K562 (cell line): ENCODE results near the gene COL9A3. TPM values are rescaled to one million over a fixed set of nuclear protein-coding genes. Genes with fewer than 3 reads are reported as not detected.

Source experiments
- ATAC-seq: fragments of 200-7000 bp; cut with Tn5 transposase; 3 replicates; pipeline ENCODE4 v1.9.1; 2020; ENCODE audit warnings: moderate library complexity
- BruUV-seq: library from RNA; stranded (reverse); fragments of 400-500 nt; replicated peaks from 2 replicates; lab custom pipeline; 2021; lab: Mats Ljungman, UMichigan
- CTCF ChIA-PET: fragments of 300-600 bp; formaldehyde crosslinking; extraction: SDS; loops from one replicate; lab custom pipeline; 2021; ENCODE audit warnings: low intra/inter-chr PET ratio; lab: Yijun Ruan, JAX
- POLR2A ChIA-PET: fragments of 300-600, 350-650 bp; sonication (Branson Sonifier 250); formaldehyde crosslinking; extraction: SDS; loops from one replicate; lab custom pipeline; 2021; ENCODE audit warnings: antibody characterized with exemption, inconsistent platforms; lab: Yijun Ruan, JAX
- DNase-seq, 4 experiments: peaks; one replicate each; pipeline versions ENCODE4 v3.0.0 to v3.0.0-alpha.2; 2011 to 2018; ENCODE audit warnings: low spot score in 3 of 4, mixed read lengths in 3 of 4; ENCODE audit errors: extremely low read depth in 1 of 4
- FAIRE-seq: peaks from 2 replicates; lab custom pipeline; 2011; peaks lifted over from hg19 to GRCh38; lab: Jason Lieb, UNC
- H2AFZ ChIP-seq: 2 replicates; pipeline ENCODE4 v1.6.0; 2011; ENCODE audit warnings: low read depth, low read length, control low read depth, inconsistent platforms
- H3K27ac ChIP-seq: fragments of 200-600 bp; 3 replicates; pipeline ENCODE4 v1.8.0; 2011; ENCODE audit warnings: low read depth, mild to moderate bottlenecking, control low read depth, inconsistent platforms, low read length, moderate library complexity, mixed read lengths; ENCODE audit errors: extremely low read depth
- H3K27me3 ChIP-seq, 2 experiments: fragments of 300-600 bp in 1 of 2; 2 replicates in 1 of 2; 3 replicates in 1 of 2; pipeline versions ENCODE4 v1.6.0 to v1.8.0; 2011; ENCODE audit warnings: inconsistent platforms in 2 of 2, low read length in 2 of 2, mild to moderate bottlenecking in 1 of 2, mixed read lengths in 1 of 2, moderate library complexity in 1 of 2; ENCODE audit not compliant: control insufficient read depth in 2 of 2, insufficient read depth in 2 of 2
- H3K36me3 ChIP-seq: fragments of 300-600 bp; 3 replicates; pipeline ENCODE4 v1.8.0; 2011; ENCODE audit warnings: mild to moderate bottlenecking, low read length, inconsistent platforms; ENCODE audit not compliant: control insufficient read depth, insufficient read depth
- H3K4me1 ChIP-seq, 2 experiments: fragments of 200-600 bp in 1 of 2; replicated peaks in 1 of 2; 2 replicates in 1 of 2; 3 replicates in 1 of 2; pipeline versions ENCODE4 v1.5.1 to v1.8.0; 2011; ENCODE audit warnings: inconsistent platforms in 2 of 2, low read length in 2 of 2, mild to moderate bottlenecking in 1 of 2, mixed read lengths in 1 of 2, moderate library complexity in 1 of 2; ENCODE audit not compliant: control insufficient read depth in 2 of 2, insufficient read depth in 2 of 2
- H3K4me2 ChIP-seq: 2 replicates; pipeline ENCODE4 v1.6.1; 2011; ENCODE audit warnings: low read length, control low read depth, inconsistent platforms, mixed read lengths; ENCODE audit not compliant: insufficient read depth
- H3K4me3 ChIP-seq: fragments of 200-600 bp; sonication (generic), shearing (Covaris generic); 2 replicates; pipeline ENCODE4 v1.5.1; 2016; ENCODE audit warnings: control low read depth, inconsistent platforms
- H3K79me2 ChIP-seq: fragments of 200-600 bp; 3 replicates; pipeline ENCODE4 v1.8.0; 2011; ENCODE audit warnings: low read length, inconsistent platforms; ENCODE audit not compliant: control insufficient read depth, insufficient read depth
- H3K9ac ChIP-seq, 2 experiments: 2 replicates each; pipeline versions ENCODE4 v1.6.0 to v1.6.1; 2011; ENCODE audit warnings: low read depth in 2 of 2, low read length in 2 of 2, control low read depth in 1 of 2, inconsistent platforms in 1 of 2, mild to moderate bottlenecking in 1 of 2, mixed read lengths in 1 of 2; ENCODE audit not compliant: insufficient read depth in 1 of 2
- H3K9me1 ChIP-seq: one replicate; pipeline ENCODE4 v1.6.0; 2011; ENCODE audit warnings: inconsistent platforms, mild to moderate bottlenecking, low read length, moderate library complexity; ENCODE audit not compliant: control insufficient read depth, insufficient read depth
- H3K9me3 ChIP-seq: replicated peaks from 2 replicates; pipeline ENCODE4 v1.5.1; 2011; ENCODE audit warnings: low read depth, low read length, inconsistent platforms; ENCODE audit not compliant: control insufficient read depth, insufficient read depth
- H4K20me1 ChIP-seq: replicated peaks from 2 replicates; pipeline ENCODE4 v1.6.1; 2011; ENCODE audit warnings: low read length, inconsistent platforms, mixed read lengths; ENCODE audit not compliant: control insufficient read depth, insufficient read depth
- BRCA1 ChIP-seq, 2 experiments: fragments of 450-650 bp in 1 of 2; sonication (generic) in 1 of 2; formaldehyde crosslinking in 1 of 2; IDR thresholded peaks; 2 replicates each; pipeline versions ENCODE4 v1.5.0 to v1.6.1; 2017 to 2020; ENCODE audit warnings: mild to moderate bottlenecking in 1 of 2, missing genetic modification reagents in 1 of 2
- ILF3 ChIP-seq: fragments of 450-650 bp; IDR thresholded peaks from 2 replicates; pipeline ENCODE4 v1.6.1; 2018; ENCODE audit warnings: antibody characterized with exemption, mild to moderate bottlenecking, moderate library complexity, borderline replicate concordance
- ZNF133 ChIP-seq: fragments of 250-450 bp; sonication (Bioruptor Pico); IDR thresholded peaks from 2 replicates; pipeline ENCODE4 v1.4.0; 2020; ENCODE audit warnings: mild to moderate bottlenecking
- ZNF766 ChIP-seq: fragments of 200-800 bp; sonication (Bioruptor generic); conservative IDR thresholded peaks from 2 replicates; pipeline ENCODE4 v1.6.1; 2016; ENCODE audit warnings: missing genetic modification characterization, missing compliant biosample characterization
- WGBS: fragments of 100-300 bp; shearing (Covaris generic); methylation state at CpG from one replicate; pipeline ENCODE4 v1.1.6; 2016; ENCODE audit warnings: low coverage, mixed read lengths; ENCODE audit not compliant: insufficient coverage; ENCODE audit errors: missing lambda C conversion rate; 5-methylcytosine and 5-hydroxymethylcytosine counted together
- in situ Hi-C: fragments of 300-500 bp; cut with MboI; formaldehyde crosslinking; loops from 4 replicates; pipeline ENCODE4 v1.15.0; 2018; ENCODE audit warnings: inconsistent platforms, mixed read lengths
- intact Hi-C: fragments of 100-400 bp; cut with micrococcal nuclease; formaldehyde crosslinking; loops from 2 replicates; pipeline ENCODE4 v1.14.2; 2022
- polyA plus RNA-seq, 8 experiments: library from polyadenylated mRNA; depleted of rRNA in 4 of 8; stranded (reverse) in 5 of 8; unstranded in 3 of 8; fragments of >200 nt; fragmentation: Nextera tagmentation in 2 of 8; fragmentation: Illumina TruSeq in 1 of 8; extraction: Ambion mirVana in 2 of 8; extraction: Trizol in 1 of 8; gene quantifications; 2 replicates each; pipeline versions ENCODE4 v1.2.1 to v1.2.3, GENCODE V29; 2011 to 2014; ENCODE audit warnings: inconsistent platforms in 1 of 8, missing spikeins in 1 of 8
- total RNA-seq, 7 experiments: library from RNA; depleted of rRNA in 6 of 7; stranded (reverse); fragments of >200 nt in 6 of 7; fragmentation: Illumina TruSeq in 2 of 7; extraction: Trizol in 2 of 7; gene quantifications; 2 replicates each; pipeline versions ENCODE4 v1.2.1 to v1.2.3, GENCODE V29; 2011 to 2021; ENCODE audit warnings: low replicate concordance in 1 of 7
- TF ChIP-seq, protein P1 (sequence below): fragments of 450-650 bp; IDR thresholded peaks from 2 replicates; pipeline ENCODE4 v1.6.1; 2016

The COL9A3 gene
- total and polyA plus RNA-seq, 9 of the 15 experiments (the other 6 are each of a cell fraction or from before 2014, with no cell fraction given) = 0.14 to 3.6 (median 0.88) TPM; not detected in 1

DNA sequence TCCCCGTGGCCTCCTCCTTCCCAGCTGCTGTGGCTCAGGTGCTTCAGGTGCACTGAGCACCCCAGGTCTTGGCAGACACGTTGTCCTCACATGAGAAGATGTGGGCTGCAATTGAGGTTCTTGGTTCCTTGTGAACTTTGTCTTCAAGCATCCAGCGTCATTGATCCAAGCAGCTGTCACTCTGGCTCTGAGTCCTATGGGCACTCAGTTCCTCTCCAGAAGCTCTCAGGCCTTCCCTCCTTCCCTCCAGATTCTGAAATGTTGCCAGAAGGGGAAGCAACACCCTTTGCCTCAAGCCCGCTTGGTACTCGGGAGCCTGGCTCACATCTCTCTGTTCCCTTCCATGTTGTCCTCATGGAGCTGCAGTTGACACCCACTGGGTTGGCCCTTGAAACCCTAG lies 29.0 kb upstream of the COL9A3 start:
- no peak for DNase-seq
- FAIRE-seq = peak; percentile 29
- CTCF ChIA-PET = no interaction called here
- Histone ChIP-seq H3K27ac (no peak overlapping the region), H3K9me1 (no peaks in the 10 kb centered on the region), H3K36me3 (no peaks in the 10 kb centered on the region), H3K79me2 (no peaks in the 10 kb centered on the region), H4K20me1 (no peaks in the 10 kb centered on the region), H3K9me3 (no peaks in the 10 kb centered on the region), H3K27me3 (peaks cover 4 to 14% of the 10 kb centered on the region in 2 experiments; a peak in 3 of 5 replicates), H3K4me2 (no peak overlapping the region), H3K9ac (no peak overlapping the region), H2AFZ (no peak overlapping the region), H3K4me1 (peaks cover 0 to 42% of the 10 kb centered on the region in 2 experiments; a peak in 3 of 5 replicates), H3K4me3 (no peak overlapping the region)
- POLR2A ChIA-PET = interaction anchor here (0.7 kb wide), 1 partner anchor 152 kb away, joined by 3 read pairs; no protein-coding TSS in a partner anchor
- BruUV-seq = no TSS peak
- in situ Hi-C loops = no loop called here
- intact Hi-C loops = no loop called here
- no peak for TF ChIP-seq ZNF133 (CRISPR knock-in tag)
- TF ChIP-seq, protein P1, sequence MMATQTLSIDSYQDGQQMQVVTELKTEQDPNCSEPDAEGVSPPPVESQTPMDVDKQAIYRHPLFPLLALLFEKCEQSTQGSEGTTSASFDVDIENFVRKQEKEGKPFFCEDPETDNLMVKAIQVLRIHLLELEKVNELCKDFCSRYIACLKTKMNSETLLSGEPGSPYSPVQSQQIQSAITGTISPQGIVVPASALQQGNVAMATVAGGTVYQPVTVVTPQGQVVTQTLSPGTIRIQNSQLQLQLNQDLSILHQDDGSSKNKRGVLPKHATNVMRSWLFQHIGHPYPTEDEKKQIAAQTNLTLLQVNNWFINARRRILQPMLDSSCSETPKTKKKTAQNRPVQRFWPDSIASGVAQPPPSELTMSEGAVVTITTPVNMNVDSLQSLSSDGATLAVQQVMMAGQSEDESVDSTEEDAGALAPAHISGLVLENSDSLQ = peak; percentile 84
- TF ChIP-seq ILF3 = no peak
- TF ChIP-seq BRCA1 (IDR thresholded peaks at IDR 0.05) = no peak
- TF ChIP-seq BRCA1 (CRISPR knock-in tag; IDR thresholded peaks at IDR 0.05) = 0 out of 2 replicates have a peak, but pooled peaks have one; percentile 32
- no peak for TF ChIP-seq ZNF766
- WGBS = 29% methylated on average over 5 of the region's 5 CpGs
- ATAC-seq = no peak
